Pulmonary artery endothelial cell (primary cell): Measurements from ENCODE around the gene ZNF28. TPM values are rescaled to one million over a fixed set of nuclear protein-coding genes. Genes with fewer than 3 reads are reported as not detected.
"Not testable (repeated sequence)": the region's sequence is repeated elsewhere in the genome, so short reads cannot be mapped to it uniquely, and the experiment has no call there.

ENCODE experiments used
- DNase-seq: peaks from one replicate; pipeline ENCODE4 v3.0.0-alpha.2; 2011; ENCODE audit warnings: low read depth, low spot score
- total RNA-seq: library from RNA; depleted of rRNA; stranded (reverse); fragments of >200 nt; gene quantifications from 2 replicates; pipeline ENCODE4 v1.2.3, GENCODE V29; 2014

ZNF28 gene
- total RNA-seq, 1 donor from 2014 or later: 16.9 TPM

DNA sequence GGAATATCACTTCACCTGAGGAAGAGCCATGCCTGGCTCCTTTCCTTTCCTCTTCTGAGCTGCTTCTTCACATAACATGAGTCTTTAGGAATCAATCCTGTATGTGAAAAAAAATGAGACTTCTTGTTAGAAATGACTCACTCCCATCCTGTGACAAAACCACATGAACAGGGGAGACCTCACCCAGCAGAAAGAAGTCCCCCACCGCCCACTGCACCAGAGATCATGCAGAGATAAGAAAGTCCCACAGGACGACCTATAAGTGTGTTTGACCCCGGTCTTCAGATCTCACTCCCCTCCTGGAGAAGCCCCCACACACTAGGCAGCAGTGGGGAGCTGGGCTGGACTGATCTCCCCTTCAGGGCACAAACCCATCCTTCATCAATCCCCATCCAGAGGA lies 42.6 kb downstream of the ZNF28 start:
- DNase-seq: no peak

DNA sequence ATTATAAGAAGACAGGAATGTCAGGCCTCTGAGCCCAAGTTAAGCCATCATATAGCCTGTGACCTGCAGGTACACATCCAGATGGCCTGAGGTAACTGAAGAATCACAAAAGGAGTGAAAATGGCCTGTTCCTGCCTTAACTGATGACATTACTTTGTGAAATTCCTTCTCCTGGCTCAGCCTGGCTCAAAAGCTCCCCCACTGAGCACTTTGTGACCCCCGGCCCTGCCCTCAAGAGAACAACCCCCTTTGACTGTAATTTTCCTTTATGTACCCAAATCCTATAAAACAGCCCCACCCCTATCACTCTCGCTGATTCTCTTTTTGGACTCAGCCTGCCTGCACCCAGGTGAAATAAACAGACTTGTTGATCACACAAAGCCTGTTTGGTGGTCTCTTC lies 65.0 kb downstream of the ZNF28 start:
- DNase-seq: not testable (repeated sequence)

DNA sequence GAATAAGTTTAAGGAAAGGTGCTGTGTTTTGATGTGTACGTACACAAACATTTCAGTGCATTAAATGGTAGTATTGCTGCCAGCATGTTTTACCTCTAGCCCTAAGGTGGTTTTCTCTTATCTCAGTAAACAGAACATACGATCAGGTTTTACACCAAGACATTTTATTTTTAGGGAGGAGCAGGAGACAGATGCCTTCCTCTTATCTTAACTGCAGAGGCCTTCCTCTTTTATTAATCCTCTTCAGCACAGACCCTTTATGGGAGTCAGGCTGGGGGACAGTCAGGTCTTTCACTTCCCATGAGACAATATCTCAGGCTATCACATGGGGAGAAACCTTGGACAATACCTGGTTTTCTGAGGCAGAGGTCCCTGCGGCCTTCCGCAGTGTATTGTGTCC lies 71.7 kb downstream of the ZNF28 start:
- no peak for DNase-seq

DNA sequence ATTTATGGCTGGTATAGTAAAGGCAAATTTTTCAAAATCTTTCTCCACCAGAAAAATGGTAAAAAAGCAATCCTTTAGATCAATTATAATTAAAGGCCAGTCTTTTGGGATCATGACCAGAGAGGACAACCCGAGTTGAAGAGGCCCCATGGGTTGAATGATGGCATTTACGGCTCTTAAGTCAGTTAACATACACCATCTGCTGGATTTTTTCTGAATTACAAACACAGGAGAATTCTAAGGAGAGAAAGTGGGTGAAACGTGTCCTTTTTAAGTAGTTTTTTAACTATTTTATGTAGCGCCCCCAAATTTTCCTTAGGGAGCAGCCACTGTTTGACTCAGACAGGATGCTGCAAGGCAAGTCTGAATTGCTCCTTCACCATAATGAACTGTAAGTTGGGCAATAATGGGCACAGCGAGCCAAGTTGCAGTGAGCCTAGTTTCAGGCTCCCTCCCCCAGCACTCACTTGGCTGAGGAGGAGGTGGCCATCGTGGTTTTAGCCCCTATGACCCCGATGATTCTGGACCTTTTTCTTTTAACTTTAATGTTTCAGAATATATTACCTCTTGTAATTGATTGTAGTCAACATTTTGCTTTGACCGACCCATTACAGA lies 73.0 kb downstream of the ZNF28 start:
- DNase-seq: peak; percentile 7

Other genes starting within 250 kb of the ZNF28 start
- gene ZNF83, start 183.3 kb downstream of the ZNF28 start, total RNA-seq: 34.4 and 52.9 TPM in 2 replicates
- 8.7 and 11.1 TPM in 2 replicates for gene ZNF611, start 86.6 kb downstream of the ZNF28 start, total RNA-seq
- 3.7 and 6.3 TPM in 2 replicates for gene ZNF600, start 34.8 kb downstream of the ZNF28 start, total RNA-seq
- gene ZNF468, start 36.0 kb upstream of the ZNF28 start, total RNA-seq: 19.8 and 39.5 TPM in 2 replicates
- 7.5 and 9.1 TPM in 2 replicates for gene ZNF320, start 76.0 kb upstream of the ZNF28 start, total RNA-seq
- gene ZNF888, start 101.8 kb upstream of the ZNF28 start, total RNA-seq: 5.1 and 9.1 TPM in 2 replicates
- gene ZNF816, start 141.2 kb upstream of the ZNF28 start, total RNA-seq: 6.2 and 11.6 TPM in 2 replicates
- gene ERVV-1, start 192.3 kb upstream of the ZNF28 start, total RNA-seq: not detected in 2 replicates
- not detected in 2 replicates for gene ERVV-2, start 223.1 kb upstream of the ZNF28 start, total RNA-seq